K562 (cell line): ENCODE data around the gene TMEM267. TPM values are rescaled to one million over a fixed set of nuclear protein-coding genes. Genes with fewer than 3 reads are reported as not detected.

Experiments used
- BACH1 ChIP-seq: fragments of 200-800 bp; sonication (Bioruptor generic); IDR thresholded peaks from 2 replicates; pipeline ENCODE4 v1.6.1; 2016; ENCODE audit warnings: missing genetic modification characterization, missing compliant biosample characterization
- FOXK2 ChIP-seq, 2 experiments: fragments of 450-650 bp; IDR thresholded peaks in 1 of 2; conservative IDR thresholded peaks in 1 of 2; 2 replicates each; pipeline ENCODE4 v1.6.1; 2016; ENCODE audit warnings: low read depth in 2 of 2, mild to moderate bottlenecking in 1 of 2
- HES1 ChIP-seq: fragments of 450-650 bp; IDR thresholded peaks from 2 replicates; pipeline ENCODE4 v1.6.1; 2016; ENCODE audit warnings: low read depth, mild to moderate bottlenecking, moderate library complexity
- HMBOX1 ChIP-seq: sonication (generic); IDR thresholded peaks from 2 replicates; pipeline ENCODE4 v1.6.1; 2016
- HMGN3 ChIP-seq: IDR thresholded peaks from 2 replicates; pipeline ENCODE4 v1.6.1; 2011; ENCODE audit warnings: borderline replicate concordance, low read depth, mild to moderate bottlenecking, mixed read lengths, low read length; ENCODE audit not compliant: insufficient read length; ENCODE audit errors: extremely low read depth
- HNRNPH1 ChIP-seq: fragments of 200-400 bp; formaldehyde crosslinking; optimal IDR thresholded peaks from 2 replicates; pipeline ENCODE3; 2017; ENCODE audit warnings: low read depth, mild to moderate bottlenecking, low read length, moderate library complexity
- HNRNPK ChIP-seq: fragments of 200-400 bp; formaldehyde crosslinking; IDR thresholded peaks from one replicate; pipeline ENCODE4 v1.6.1; 2018; ENCODE audit warnings: mild to moderate bottlenecking, low read depth, low read length; ENCODE audit not compliant: poor library complexity, severe bottlenecking
- LEF1 ChIP-seq: fragments of 450-650 bp; IDR thresholded peaks from 2 replicates; pipeline ENCODE4 v1.6.1; 2016; ENCODE audit warnings: mild to moderate bottlenecking
- NCOA2 ChIP-seq, 2 experiments: fragments of 450-650 bp; IDR thresholded peaks; 2 replicates each; pipeline ENCODE4 v1.6.1; 2018; ENCODE audit warnings: mild to moderate bottlenecking in 2 of 2, moderate library complexity in 1 of 2; ENCODE audit not compliant: partially characterized antibody in 2 of 2
- NKRF ChIP-seq: fragments of 450-650 bp; IDR thresholded peaks from 2 replicates; pipeline ENCODE4 v1.6.1; 2016; ENCODE audit warnings: borderline replicate concordance
- PPARD ChIP-seq: fragments of 250-450 bp; sonication (Bioruptor Pico); IDR thresholded peaks from 2 replicates; pipeline ENCODE4 v1.8.0; 2022; ENCODE audit warnings: inconsistent platforms, mild to moderate bottlenecking, moderate library complexity
- RBM22 ChIP-seq: fragments of 200-400 bp; formaldehyde crosslinking; IDR thresholded peaks from 2 replicates; pipeline ENCODE4 v1.6.1; 2018; ENCODE audit warnings: low read length, low read depth; ENCODE audit not compliant: poor library complexity, severe bottlenecking
- SMARCA5 ChIP-seq: fragments of 450-650 bp; IDR thresholded peaks from 2 replicates; pipeline ENCODE4 v1.6.1; 2016
- TAF15 ChIP-seq: fragments of 200-400 bp; formaldehyde crosslinking; IDR thresholded peaks from 2 replicates; pipeline ENCODE4 v1.6.1; 2017; ENCODE audit warnings: mild to moderate bottlenecking, low read depth, low read length, moderate library complexity
- TFE3 ChIP-seq: fragments of 450-650 bp; formaldehyde crosslinking; IDR thresholded peaks from 2 replicates; pipeline ENCODE4 v1.4.0; 2020; ENCODE audit warnings: mild to moderate bottlenecking, mixed read lengths
- THRA ChIP-seq: fragments of 450-650 bp; IDR thresholded peaks from 2 replicates; pipeline ENCODE4 v1.6.1; 2017; ENCODE audit warnings: mild to moderate bottlenecking, moderate library complexity
- ZNF184 ChIP-seq: sonication (generic); formaldehyde crosslinking; IDR thresholded peaks from 2 replicates; pipeline ENCODE4 v1.5.0; 2020; ENCODE audit warnings: missing genetic modification reagents
- ZNF445 ChIP-seq: fragments of 250-450 bp; sonication (Bioruptor Pico); IDR thresholded peaks from 2 replicates; pipeline ENCODE4 v1.4.0; 2020; ENCODE audit warnings: low read depth, mild to moderate bottlenecking, moderate library complexity
- ZNF699 ChIP-seq: fragments of 250-450 bp; sonication (Bioruptor Pico); IDR thresholded peaks from 2 replicates; pipeline ENCODE4 v1.8.0; 2021; ENCODE audit warnings: mild to moderate bottlenecking, moderate library complexity; ENCODE audit not compliant: insufficient replicate concordance
- ZNF830 ChIP-seq: fragments of 250-450 bp; sonication (Bioruptor Pico); IDR thresholded peaks from 2 replicates; pipeline ENCODE4 v1.5.0; 2021; ENCODE audit warnings: mild to moderate bottlenecking
- ZZZ3 ChIP-seq: fragments of 450-650 bp; IDR thresholded peaks from 2 replicates; pipeline ENCODE4 v1.6.1; 2016; ENCODE audit warnings: antibody characterized with exemption, mild to moderate bottlenecking, moderate library complexity
- polyA plus RNA-seq, 8 experiments: library from polyadenylated mRNA; depleted of rRNA in 4 of 8; stranded (reverse) in 5 of 8; unstranded in 3 of 8; fragments of >200 nt; fragmentation: Nextera tagmentation in 2 of 8; fragmentation: Illumina TruSeq in 1 of 8; extraction: Ambion mirVana in 2 of 8; extraction: Trizol in 1 of 8; gene quantifications; 2 replicates each; pipeline versions ENCODE4 v1.2.1 to v1.2.3, GENCODE V29; 2011 to 2014; ENCODE audit warnings: inconsistent platforms in 1 of 8, missing spikeins in 1 of 8
- total RNA-seq, 7 experiments: library from RNA; depleted of rRNA in 6 of 7; stranded (reverse); fragments of >200 nt in 6 of 7; fragmentation: Illumina TruSeq in 2 of 7; extraction: Trizol in 2 of 7; gene quantifications; 2 replicates each; pipeline versions ENCODE4 v1.2.1 to v1.2.3, GENCODE V29; 2011 to 2021; ENCODE audit warnings: low replicate concordance in 1 of 7

The TMEM267 gene
- total and polyA plus RNA-seq, 9 of the 15 experiments (the other 6 are each of a cell fraction or from before 2014, with no cell fraction given) = 8.1 to 61.1 (median 17.8) TPM

GRCh38 chr5:43415935-43416802 is 67.5 kb downstream of the TMEM267 start (continued):
- no peak for TF ChIP-seq NKRF
- no peak for TF ChIP-seq FOXK2 (conservative IDR thresholded peaks at IDR 0.05 in 1 of 2, IDR thresholded peaks at IDR 0.05 in 1 of 2; ENCODE audit: low read depth in 2 of 2)
- no peak for TF ChIP-seq THRA
- no peak; the same call in 1 of the 2 replicates for TF ChIP-seq HMBOX1
- no peak for TF ChIP-seq TAF15
- no peak for TF ChIP-seq TFE3 (CRISPR knock-in tag)
- TF ChIP-seq BACH1 = no peak
- 0 out of 2 replicates have a peak, but pooled peaks have one; percentile 56 for TF ChIP-seq LEF1
- no peak for TF ChIP-seq HNRNPH1
- TF ChIP-seq HMGN3 = no peak
- no peak for TF ChIP-seq RBM22
- no peak for TF ChIP-seq ZNF184 (CRISPR knock-in tag)
- no peak for TF ChIP-seq ZZZ3
- TF ChIP-seq SMARCA5 = no peak
- no peak for TF ChIP-seq HES1
- no peak for TF ChIP-seq ZNF830 (CRISPR knock-in tag)
- TF ChIP-seq PPARD (CRISPR knock-in tag) = no peak
- no peak for TF ChIP-seq ZNF445 (CRISPR knock-in tag)
- no peak for TF ChIP-seq ZNF699 (CRISPR knock-in tag)
- no peak for TF ChIP-seq NCOA2 (IDR thresholded peaks at IDR 0.05; ENCODE audit: partially characterized antibody in 2 of 2)
- no peak for TF ChIP-seq HNRNPK
